ENCODE results near the gene ATP6V0D1.
"Not testable (repeated sequence)": the region's sequence is repeated elsewhere in the genome, so short reads cannot be mapped to it uniquely, and the experiment has no call there.

Gene ATP6V0D1

GRCh38 chr16:67415872-67416793, 64.8 kb downstream of the ATP6V0D1 start, which contains the start of gene ZDHHC1:
Gene ZDHHC1, minus strand, starts transcription at chr16:67416477. Its CDS starts 8,702 bp downstream, at chr16:67407775.
- DNase-seq (ENCODE audit: insufficient read length, low spot score) = peak; percentile 92
- peak; percentile 40 for FAIRE-seq
- TF ChIP-seq SPI1 (IDR thresholded peaks at IDR 0.05; ENCODE audit: low read depth, low read length) (0 out of 2 replicates have a peak, but pooled peaks have one; percentile 9), PAX5 (IDR thresholded peaks at IDR 0.05; ENCODE audit: insufficient read depth, low read length, severe bottlenecking) (no peak), TAF1 (IDR thresholded peaks at IDR 0.05; ENCODE audit: low read depth, low read length) (no peak), POLR2AphosphoS5 (IDR thresholded peaks at IDR 0.05; ENCODE audit: low read depth, low read length) (no peak), POLR2A (IDR thresholded peaks at IDR 0.05; ENCODE audit: low read depth, low read length) (no peak), POU2F2 (IDR thresholded peaks at IDR 0.05; ENCODE audit: low read depth, low read length) (0 out of 2 replicates have a peak, but pooled peaks have one; percentile 21)

GRCh38 chr16:67415421-67415820, 65.5 kb downstream of the ATP6V0D1 start:
- FAIRE-seq; DNase-seq (ENCODE audit: insufficient read length, low spot score): not testable (repeated sequence)

GRCh38 chr16:67413978-67414911, 66.7 kb downstream of the ATP6V0D1 start:
- DNase-seq (ENCODE audit: insufficient read length, low spot score) = no peak
- TF ChIP-seq SPI1 (IDR thresholded peaks at IDR 0.05; ENCODE audit: low read depth, low read length) (peak; percentile 73), POLR2A (IDR thresholded peaks at IDR 0.05; ENCODE audit: low read depth, low read length) (no peak), TAF1 (IDR thresholded peaks at IDR 0.05; ENCODE audit: low read depth, low read length) (no peak)
- peak; percentile 5 for FAIRE-seq

DNA sequence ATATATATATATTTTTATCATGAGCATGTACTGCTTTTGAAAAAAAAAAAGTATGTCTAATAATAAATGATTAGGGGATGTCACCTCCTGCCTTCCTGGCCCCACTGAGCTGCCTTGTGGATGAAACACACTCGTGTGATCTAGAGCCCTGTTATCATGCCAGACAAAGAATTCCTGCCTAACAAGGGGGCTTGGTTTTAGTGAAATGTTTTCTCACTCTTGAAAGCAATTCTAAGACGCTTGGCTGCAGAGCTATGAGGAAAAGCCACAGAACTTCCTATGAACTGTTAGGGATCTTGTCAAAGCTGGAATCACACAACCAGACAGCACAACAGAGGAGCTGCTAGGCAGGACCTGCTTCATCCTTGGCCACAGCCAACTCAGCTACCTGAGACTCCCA, 68.7 kb downstream of the ATP6V0D1 start:
- no peak for TF ChIP-seq TAF1 (IDR thresholded peaks at IDR 0.05; ENCODE audit: low read depth, low read length)
- no peak for TF ChIP-seq POLR2A (IDR thresholded peaks at IDR 0.05; ENCODE audit: low read depth, low read length)
- TF ChIP-seq POU2F2 (IDR thresholded peaks at IDR 0.05; ENCODE audit: low read depth, low read length) = no peak
- TF ChIP-seq POLR2AphosphoS5 (IDR thresholded peaks at IDR 0.05; ENCODE audit: low read depth, low read length) = no peak
- no peak for TF ChIP-seq SPI1 (IDR thresholded peaks at IDR 0.05; ENCODE audit: low read depth, low read length)
- no peak for TF ChIP-seq PAX5 (IDR thresholded peaks at IDR 0.05; ENCODE audit: insufficient read depth, low read length, severe bottlenecking)
- DNase-seq (ENCODE audit: insufficient read length, low spot score) = no peak
- FAIRE-seq = no peak

DNA sequence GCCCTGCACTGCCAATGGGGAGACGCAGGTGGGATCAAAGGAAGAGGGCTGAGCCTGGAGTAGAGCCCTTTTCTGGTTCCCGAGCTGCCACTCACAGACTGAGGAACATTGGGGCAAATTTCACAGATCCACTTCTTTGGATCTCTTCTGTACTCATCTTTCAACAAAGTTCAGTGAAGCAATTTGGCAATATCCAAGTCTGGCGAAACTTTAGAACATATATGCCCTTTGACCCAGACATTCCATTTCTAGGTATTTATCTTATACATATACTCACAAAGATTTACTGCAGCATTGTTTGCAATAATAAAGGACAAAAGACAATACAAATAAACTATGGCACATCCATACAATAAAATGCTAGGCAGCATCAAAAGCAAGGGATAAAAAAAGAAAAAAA, 69.6 kb downstream of the ATP6V0D1 start:
- no peak for FAIRE-seq
- no peak for DNase-seq (ENCODE audit: insufficient read length, low spot score)
- TF ChIP-seq POLR2AphosphoS5 (IDR thresholded peaks at IDR 0.05; ENCODE audit: low read depth, low read length) (no peak), POU2F2 (IDR thresholded peaks at IDR 0.05; ENCODE audit: low read depth, low read length) (no peak), POLR2A (IDR thresholded peaks at IDR 0.05; ENCODE audit: low read depth, low read length) (no peak)

- FAIRE-seq = no peak
- TF ChIP-seq SPI1 (IDR thresholded peaks at IDR 0.05; ENCODE audit: low read depth, low read length) = no peak
- no peak for TF ChIP-seq PAX5 (IDR thresholded peaks at IDR 0.05; ENCODE audit: insufficient read depth, low read length, severe bottlenecking)
- TF ChIP-seq POU2F2 (IDR thresholded peaks at IDR 0.05; ENCODE audit: low read depth, low read length) = no peak
- TF ChIP-seq TAF1 (IDR thresholded peaks at IDR 0.05; ENCODE audit: low read depth, low read length) = no peak
- no peak for TF ChIP-seq POLR2A (IDR thresholded peaks at IDR 0.05; ENCODE audit: low read depth, low read length)
- DNase-seq (ENCODE audit: insufficient read length, low spot score) = no peak
Measured at GRCh38 chr16:67409631-67410030, 71.3 kb downstream of the ATP6V0D1 start.

- TF ChIP-seq POLR2AphosphoS5 (IDR thresholded peaks at IDR 0.05; ENCODE audit: low read depth, low read length) (no peak), SPI1 (IDR thresholded peaks at IDR 0.05; ENCODE audit: low read depth, low read length) (no peak), POU2F2 (IDR thresholded peaks at IDR 0.05; ENCODE audit: low read depth, low read length) (no peak), TAF1 (IDR thresholded peaks at IDR 0.05; ENCODE audit: low read depth, low read length) (no peak), POLR2A (IDR thresholded peaks at IDR 0.05; ENCODE audit: low read depth, low read length) (no peak), PAX5 (IDR thresholded peaks at IDR 0.05; ENCODE audit: insufficient read depth, low read length, severe bottlenecking) (no peak)
- FAIRE-seq (no peak), DNase-seq (ENCODE audit: insufficient read length, low spot score) (no peak)
Measured at GRCh38 chr16:67407788-67408452, 73.0 kb downstream of the ATP6V0D1 start.

- FAIRE-seq (no peak), DNase-seq (ENCODE audit: insufficient read length, low spot score) (no peak)
- TF ChIP-seq PAX5 (IDR thresholded peaks at IDR 0.05; ENCODE audit: insufficient read depth, low read length, severe bottlenecking) (no peak), TAF1 (IDR thresholded peaks at IDR 0.05; ENCODE audit: low read depth, low read length) (no peak), POU2F2 (IDR thresholded peaks at IDR 0.05; ENCODE audit: low read depth, low read length) (no peak), POLR2AphosphoS5 (IDR thresholded peaks at IDR 0.05; ENCODE audit: low read depth, low read length) (no peak), SPI1 (IDR thresholded peaks at IDR 0.05; ENCODE audit: low read depth, low read length) (no peak)
Measured at GRCh38 chr16:67407176-67407787, 73.7 kb downstream of the ATP6V0D1 start.

Data from GM12891 (cell line).